Measurements from ENCODE around the gene ZNF182.
"Not testable (repeated sequence)": the region's sequence is repeated elsewhere in the genome, so short reads cannot be mapped to it uniquely, and the experiment has no call there.

ZNF182 gene

DNA sequence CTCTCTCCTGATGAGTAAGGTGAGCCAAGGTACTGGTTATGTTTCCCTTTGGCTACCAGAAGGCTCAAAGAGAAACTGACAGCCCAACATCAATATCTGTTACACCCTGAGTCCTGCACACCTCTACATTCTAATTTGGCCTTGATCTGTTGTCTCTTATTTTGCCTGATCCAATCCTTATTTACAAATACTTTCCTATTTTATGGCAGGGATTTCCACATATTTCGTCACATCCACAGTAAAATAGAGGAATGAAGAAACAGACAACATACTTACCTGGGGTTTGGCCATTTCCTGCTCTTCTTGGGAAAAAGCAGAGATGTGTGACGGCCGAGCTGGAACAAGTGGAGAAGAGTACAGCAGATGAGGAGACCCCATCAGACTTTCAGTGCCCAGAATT, 1.5 kb downstream of the ZNF182 start:
- no peaks in the 10 kb centered on the region for H3K36me3 ChIP-seq (ENCODE audit: control insufficient read depth in 2 of 2, insufficient read depth in 2 of 2, low read length in 2 of 2)
- H3K9me3 ChIP-seq (ENCODE audit: control insufficient read depth in 2 of 2, low read length in 2 of 2), result no peaks in the 10 kb centered on the region
- no peak overlapping the region for H3K27ac ChIP-seq (ENCODE audit: low read length)
- no peaks in the 10 kb centered on the region for H3K27me3 ChIP-seq (ENCODE audit: control insufficient read depth in 1 of 2, insufficient read depth in 2 of 2, low read length in 2 of 2)
- no peak overlapping the region for H3K9ac ChIP-seq (ENCODE audit: low read length in 2 of 2)
- no peak overlapping the region for H3K4me3 ChIP-seq (ENCODE audit: low read length in 2 of 2)
- peaks cover 3% of the 10 kb centered on the region for H3K4me1 ChIP-seq (ENCODE audit: control insufficient read depth, insufficient read depth, low read length)

DNA sequence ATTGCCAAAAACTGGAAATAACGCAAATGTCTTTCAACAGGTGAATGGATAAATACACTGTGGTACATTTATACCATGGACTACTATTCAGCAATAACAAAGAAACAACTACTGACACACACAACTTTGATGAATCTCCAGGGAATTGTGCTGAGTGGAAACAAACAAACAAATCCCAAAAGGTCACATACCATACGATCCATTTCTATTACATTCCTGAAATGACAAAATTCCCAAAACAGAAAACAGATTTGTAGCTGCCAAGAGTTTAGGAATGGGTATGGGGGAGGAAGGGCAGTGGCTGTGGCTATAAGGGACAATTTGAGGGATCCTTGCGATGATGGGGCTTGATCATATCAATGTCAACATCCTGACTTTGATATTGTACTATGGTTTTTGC, 2.5 kb downstream of the ZNF182 start:
- no peak overlapping the region for H3K9ac ChIP-seq (ENCODE audit: low read length in 2 of 2)
- no peak overlapping the region for H3K4me3 ChIP-seq (ENCODE audit: low read length in 2 of 2)

DNA sequence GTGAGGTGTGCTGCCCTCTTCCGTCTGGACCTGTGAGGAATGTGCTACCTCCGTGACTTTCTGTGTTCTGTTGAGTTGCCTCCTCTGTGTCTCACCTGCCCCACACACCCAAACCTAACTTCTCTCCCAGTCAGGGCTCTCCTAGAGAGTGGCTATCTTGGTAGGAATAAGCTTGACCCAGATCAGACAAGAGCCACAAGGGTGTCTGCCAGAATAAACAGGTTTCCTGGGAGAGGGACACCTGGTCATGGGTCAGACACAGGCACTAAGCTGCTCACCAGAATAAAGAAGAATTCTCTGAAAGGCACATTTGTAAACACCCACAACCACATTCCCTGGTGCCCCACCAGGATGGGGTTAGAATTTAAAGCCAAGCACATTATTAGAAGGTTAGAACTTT, 11.1 kb downstream of the ZNF182 start:
- H3K4me1 ChIP-seq (ENCODE audit: control insufficient read depth, insufficient read depth, low read length), result no peaks in the 10 kb centered on the region
- no peak overlapping the region for H3K27ac ChIP-seq (ENCODE audit: low read length)
- no peaks in the 10 kb centered on the region for H3K9me3 ChIP-seq (ENCODE audit: control insufficient read depth in 2 of 2, low read length in 2 of 2)
- no peaks in the 10 kb centered on the region for H3K36me3 ChIP-seq (ENCODE audit: control insufficient read depth in 2 of 2, insufficient read depth in 2 of 2, low read length in 2 of 2)
- H3K4me3 ChIP-seq (ENCODE audit: low read length in 2 of 2), result no peak overlapping the region
- H3K27me3 ChIP-seq (ENCODE audit: control insufficient read depth in 1 of 2, insufficient read depth in 2 of 2, low read length in 2 of 2), result no peaks in the 10 kb centered on the region
- H3K9ac ChIP-seq (ENCODE audit: low read length in 2 of 2), result no peak overlapping the region

More for the DNA sequence above, 2.5 kb downstream of the ZNF182 start:
- Histone ChIP-seq H3K36me3 (ENCODE audit: control insufficient read depth in 2 of 2, insufficient read depth in 2 of 2, low read length in 2 of 2) (no peaks in the 10 kb centered on the region), H3K4me1 (ENCODE audit: control insufficient read depth, insufficient read depth, low read length) (peaks cover 3% of the 10 kb centered on the region), H3K27ac (ENCODE audit: low read length) (no peak overlapping the region), H3K27me3 (ENCODE audit: control insufficient read depth in 1 of 2, insufficient read depth in 2 of 2, low read length in 2 of 2) (no peaks in the 10 kb centered on the region), H3K9me3 (ENCODE audit: control insufficient read depth in 2 of 2, low read length in 2 of 2) (no peaks in the 10 kb centered on the region)

DNA sequence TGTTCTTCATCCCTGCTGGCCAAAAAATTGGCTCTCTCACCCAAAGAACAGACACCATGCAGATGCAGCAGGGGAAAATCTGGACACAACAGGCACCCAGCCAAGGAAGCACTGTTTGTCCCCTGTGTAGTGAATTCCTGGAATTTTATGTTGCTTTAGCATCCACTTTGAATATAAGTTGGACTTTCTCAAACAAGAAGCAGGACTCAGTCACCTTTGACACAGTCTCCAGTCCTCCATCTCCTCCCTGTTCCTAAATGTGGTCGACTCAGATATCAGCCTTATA, 11.8 kb downstream of the ZNF182 start:
- H3K4me3 ChIP-seq (ENCODE audit: low read length in 2 of 2), result no peak overlapping the region
- no peaks in the 10 kb centered on the region for H3K4me1 ChIP-seq (ENCODE audit: control insufficient read depth, insufficient read depth, low read length)
- peaks cover 0 to 5% of the 10 kb centered on the region in 2 donors for H3K36me3 ChIP-seq (ENCODE audit: control insufficient read depth in 2 of 2, insufficient read depth in 2 of 2, low read length in 2 of 2)
- H3K9ac ChIP-seq (ENCODE audit: low read length in 2 of 2), result no peak overlapping the region
- no peaks in the 10 kb centered on the region for H3K27me3 ChIP-seq (ENCODE audit: control insufficient read depth in 1 of 2, insufficient read depth in 2 of 2, low read length in 2 of 2)
- no peak overlapping the region for H3K27ac ChIP-seq (ENCODE audit: low read length)
- H3K9me3 ChIP-seq (ENCODE audit: control insufficient read depth in 2 of 2, low read length in 2 of 2), result no peaks in the 10 kb centered on the region

DNA sequence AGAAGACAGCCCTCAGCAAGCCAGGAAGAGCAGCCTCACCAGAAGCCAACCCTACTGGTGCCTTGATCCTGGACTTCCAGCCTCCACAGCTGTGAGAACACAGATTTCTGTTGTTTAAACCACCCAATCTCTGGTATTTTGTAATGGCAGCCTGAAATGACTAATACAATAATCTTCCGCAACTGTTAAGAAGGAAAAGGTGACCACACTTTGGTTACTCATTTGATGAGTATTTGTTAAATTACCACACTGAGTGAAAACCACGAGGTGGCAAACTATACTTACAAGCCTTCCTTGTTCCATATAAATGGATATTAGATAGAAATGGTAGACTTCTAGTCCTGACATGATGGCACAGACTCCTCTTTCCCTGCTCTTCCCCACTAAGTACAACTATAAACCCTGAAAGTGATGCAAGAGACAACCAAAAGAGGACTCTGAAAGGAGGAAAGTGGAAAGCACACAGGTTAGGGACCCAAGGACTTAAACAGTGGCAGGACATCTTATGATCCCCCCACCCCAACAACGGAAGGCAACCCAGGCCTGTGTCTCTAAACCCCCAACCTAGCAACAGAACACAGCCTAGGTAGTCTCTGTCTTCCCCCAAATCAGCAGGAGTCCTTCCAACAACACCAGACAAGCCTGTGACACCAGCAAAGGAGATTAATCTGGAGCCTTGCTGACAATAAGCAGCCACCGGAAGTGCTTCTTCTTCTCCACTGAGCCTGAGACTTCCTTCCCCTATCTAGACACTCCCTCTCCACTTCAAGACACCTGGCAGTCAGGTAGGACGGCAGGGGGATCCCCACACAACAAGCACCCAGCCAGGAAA, 12.3 kb downstream of the ZNF182 start:
- Histone ChIP-seq H3K9me3 (ENCODE audit: control insufficient read depth in 2 of 2, low read length in 2 of 2) (no peaks in the 10 kb centered on the region), H3K9ac (ENCODE audit: low read length in 2 of 2) (no peak overlapping the region), H3K4me3 (ENCODE audit: low read length in 2 of 2) (no peak overlapping the region), H3K27ac (ENCODE audit: low read length) (no peak overlapping the region), H3K27me3 (ENCODE audit: control insufficient read depth in 1 of 2, insufficient read depth in 2 of 2, low read length in 2 of 2) (no peaks in the 10 kb centered on the region), H3K36me3 (ENCODE audit: control insufficient read depth in 2 of 2, insufficient read depth in 2 of 2, low read length in 2 of 2) (peaks cover 0 to 5% of the 10 kb centered on the region in 2 donors), H3K4me1 (ENCODE audit: control insufficient read depth, insufficient read depth, low read length) (no peaks in the 10 kb centered on the region)

GRCh38 chrX:47976254-47977151, 27.3 kb downstream of the ZNF182 start:
- Histone ChIP-seq H3K9ac (ENCODE audit: low read length in 2 of 2) (no peak overlapping the region), H3K9me3 (ENCODE audit: control insufficient read depth in 2 of 2, low read length in 2 of 2) (peaks cover 11 to 34% of the 10 kb centered on the region in 2 donors), H3K36me3 (ENCODE audit: control insufficient read depth in 2 of 2, insufficient read depth in 2 of 2, low read length in 2 of 2) (peaks cover 4 to 17% of the 10 kb centered on the region in 2 donors)

GRCh38 chrX:47973235-47973634, 30.6 kb downstream of the ZNF182 start:
- no peaks in the 10 kb centered on the region for H3K4me1 ChIP-seq (ENCODE audit: control insufficient read depth, insufficient read depth, low read length)
- H3K27ac ChIP-seq (ENCODE audit: low read length), result no peak overlapping the region
- no peaks in the 10 kb centered on the region for H3K27me3 ChIP-seq (ENCODE audit: control insufficient read depth in 1 of 2, insufficient read depth in 2 of 2, low read length in 2 of 2)
- H3K9me3 ChIP-seq (ENCODE audit: control insufficient read depth in 2 of 2, low read length in 2 of 2), result peaks cover 11 to 37% of the 10 kb centered on the region in 2 donors
- no peak overlapping the region for H3K4me3 ChIP-seq (ENCODE audit: low read length in 2 of 2)
- H3K36me3 ChIP-seq (ENCODE audit: control insufficient read depth in 2 of 2, insufficient read depth in 2 of 2, low read length in 2 of 2), result peaks cover 4 to 11% of the 10 kb centered on the region in 2 donors
- H3K9ac ChIP-seq (ENCODE audit: low read length in 2 of 2), result no peak overlapping the region

More at GRCh38 chrX:47976254-47977151, 27.3 kb downstream of the ZNF182 start:
- H3K27me3 ChIP-seq (ENCODE audit: control insufficient read depth in 1 of 2, insufficient read depth in 2 of 2, low read length in 2 of 2), result no peaks in the 10 kb centered on the region
- H3K4me3 ChIP-seq (ENCODE audit: low read length in 2 of 2), result no peak overlapping the region
- no peak overlapping the region for H3K27ac ChIP-seq (ENCODE audit: low read length)
- no peaks in the 10 kb centered on the region for H3K4me1 ChIP-seq (ENCODE audit: control insufficient read depth, insufficient read depth, low read length)

DNA sequence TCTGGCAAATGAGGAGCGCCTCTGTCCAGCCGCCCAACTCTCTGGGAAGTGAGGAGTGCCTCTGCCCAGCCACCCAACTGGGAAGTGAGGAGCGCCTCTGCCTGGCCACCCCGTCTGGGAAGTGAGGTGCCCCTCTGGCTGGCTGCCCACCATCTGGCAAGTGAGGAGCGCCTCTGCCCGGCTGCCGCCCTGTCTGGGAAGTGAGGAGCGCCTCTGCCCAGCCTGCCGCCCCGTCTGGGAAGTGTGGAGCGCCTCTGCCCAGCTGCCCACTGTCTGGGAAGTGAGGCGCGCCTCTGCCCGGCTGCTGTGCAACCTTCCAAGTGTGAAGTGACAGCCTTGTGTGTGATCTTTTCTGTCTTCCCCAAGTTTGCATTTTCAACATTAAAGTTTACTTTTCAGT, 38.3 kb downstream of the ZNF182 start:
- not testable (repeated sequence) for H3K27me3 ChIP-seq (ENCODE audit: control insufficient read depth in 1 of 2, insufficient read depth in 2 of 2, low read length in 2 of 2); H3K9ac ChIP-seq (ENCODE audit: low read length in 2 of 2); H3K36me3 ChIP-seq (ENCODE audit: control insufficient read depth in 2 of 2, insufficient read depth in 2 of 2, low read length in 2 of 2); H3K4me1 ChIP-seq (ENCODE audit: control insufficient read depth, insufficient read depth, low read length); H3K27ac ChIP-seq (ENCODE audit: low read length); H3K4me3 ChIP-seq (ENCODE audit: low read length in 2 of 2)
- H3K9me3 ChIP-seq (ENCODE audit: control insufficient read depth in 2 of 2, low read length in 2 of 2), result peaks cover 0 to 15% of the 10 kb centered on the region in 2 donors

DNA sequence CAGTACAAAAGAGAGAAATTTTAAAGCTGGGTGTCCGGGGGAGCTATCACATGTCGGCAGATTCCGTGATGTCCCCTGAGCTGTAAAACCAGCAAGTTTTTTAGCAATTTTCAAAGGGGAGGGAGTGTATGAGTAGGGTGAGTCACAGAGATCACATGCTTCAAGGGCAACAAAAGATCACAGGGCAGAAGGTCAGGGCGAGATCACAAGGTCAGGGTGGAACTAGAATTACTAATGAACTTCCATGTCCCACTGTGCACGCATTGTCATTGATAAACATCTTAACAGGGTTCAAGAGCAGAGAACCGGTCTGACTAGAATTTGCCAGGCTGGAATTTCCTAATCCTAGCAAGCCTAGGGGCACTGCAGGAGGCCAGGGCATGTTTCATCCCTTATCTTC, 42.0 kb downstream of the ZNF182 start:
- not testable (repeated sequence) for H3K9ac ChIP-seq (ENCODE audit: low read length in 2 of 2); H3K9me3 ChIP-seq (ENCODE audit: control insufficient read depth in 2 of 2, low read length in 2 of 2); H3K36me3 ChIP-seq (ENCODE audit: control insufficient read depth in 2 of 2, insufficient read depth in 2 of 2, low read length in 2 of 2); H3K4me3 ChIP-seq (ENCODE audit: low read length in 2 of 2); H3K27me3 ChIP-seq (ENCODE audit: control insufficient read depth in 1 of 2, insufficient read depth in 2 of 2, low read length in 2 of 2); H3K27ac ChIP-seq (ENCODE audit: low read length); H3K4me1 ChIP-seq (ENCODE audit: control insufficient read depth, insufficient read depth, low read length)

GRCh38 chrX:47960406-47960805, 43.4 kb downstream of the ZNF182 start:
- no peak overlapping the region for H3K4me3 ChIP-seq (ENCODE audit: low read length in 2 of 2)
- peaks cover 0 to 4% of the 10 kb centered on the region in 2 donors for H3K9me3 ChIP-seq (ENCODE audit: control insufficient read depth in 2 of 2, low read length in 2 of 2)
- no peak overlapping the region for H3K27ac ChIP-seq (ENCODE audit: low read length)
- H3K9ac ChIP-seq (ENCODE audit: low read length in 2 of 2), result no peak overlapping the region
- no peaks in the 10 kb centered on the region for H3K4me1 ChIP-seq (ENCODE audit: control insufficient read depth, insufficient read depth, low read length)
- H3K36me3 ChIP-seq (ENCODE audit: control insufficient read depth in 2 of 2, insufficient read depth in 2 of 2, low read length in 2 of 2), result no peaks in the 10 kb centered on the region
- peaks cover 0 to 3% of the 10 kb centered on the region in 2 donors for H3K27me3 ChIP-seq (ENCODE audit: control insufficient read depth in 1 of 2, insufficient read depth in 2 of 2, low read length in 2 of 2)
